ENCODE results near the gene AHDC1. TPM values are rescaled to one million over a fixed set of nuclear protein-coding genes. Genes with fewer than 3 reads are reported as not detected.
"Not testable (repeated sequence)": the region's sequence is repeated elsewhere in the genome, so short reads cannot be mapped to it uniquely, and the experiment has no call there.

Gene AHDC1
- total RNA-seq, 4 donors from 2014 or later = 26.4 to 39.9 (median 34.6) TPM

GRCh38 chr1:27621051-27621920 lies 17.3 kb upstream of the AHDC1 start:
- Histone ChIP-seq H3K4me3 (no peak overlapping the region), H3K9me3 (no peaks in the 10 kb centered on the region), H3K4me1 (peaks cover 0 to 7% (median 2%) of the 10 kb centered on the region in 4 donors), H3K27me3 (no peaks in the 10 kb centered on the region), H3K36me3 (no peaks in the 10 kb centered on the region), H3K27ac (no peak overlapping the region)
- no peak for TF ChIP-seq POLR2A (IDR thresholded peaks at IDR 0.05)
- TF ChIP-seq EP300 (IDR thresholded peaks at IDR 0.05) = no peak
- TF ChIP-seq CTCF (IDR thresholded peaks at IDR 0.05) = no peak
- 31 to 41% methylated on average over 6 to 7 of the region's 7 CpGs for WGBS, 2 donors
- DNase-seq (ENCODE audit: low spot score in 2 of 2) = no peak

DNA sequence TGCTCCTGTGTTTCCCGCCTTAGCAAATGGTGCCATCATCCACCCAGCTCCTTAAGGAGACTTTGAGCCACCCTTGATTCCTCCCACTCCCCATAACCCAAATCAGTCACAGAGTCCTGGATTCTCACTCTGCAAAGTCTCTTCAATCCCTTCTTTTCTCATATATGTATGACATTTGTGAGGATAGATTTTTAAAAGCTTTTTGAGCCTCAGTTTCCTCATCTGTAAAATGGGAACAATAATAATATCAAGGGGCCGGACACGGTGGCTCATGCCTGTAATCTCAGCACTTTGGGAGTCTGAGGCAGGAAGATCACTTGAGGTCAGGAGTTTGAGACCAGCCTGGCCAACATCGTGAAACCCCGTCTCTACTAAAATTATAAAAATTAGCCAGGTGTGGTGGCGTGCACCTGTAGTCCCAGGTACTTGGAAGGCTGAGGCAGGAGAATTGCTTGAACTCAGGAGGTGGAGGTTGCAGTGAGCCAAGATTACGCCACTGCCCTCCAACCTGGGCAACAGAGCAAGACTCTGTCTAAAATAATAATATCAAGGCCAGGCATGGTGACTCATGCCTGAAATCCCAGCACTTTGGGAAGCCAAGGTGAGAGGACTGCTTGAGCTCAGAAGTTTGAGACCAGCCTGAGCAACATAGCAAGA lies 16.0 kb upstream of the AHDC1 start:
- not testable (repeated sequence) for H3K36me3 ChIP-seq; H3K27ac ChIP-seq; DNase-seq (ENCODE audit: low spot score in 2 of 2); H3K9me3 ChIP-seq; H3K4me3 ChIP-seq; H3K27me3 ChIP-seq; H3K4me1 ChIP-seq
- WGBS, 2 donors = 94 to 96% methylated on average over 7 of the region's 7 CpGs

- whole genome bisulfite sequencing, 2 donors = 73 to 77% methylated on average over 14 of the region's 14 CpGs
- no peak for DNase-seq (ENCODE audit: low spot score in 2 of 2)
- TF ChIP-seq CTCF (IDR thresholded peaks at IDR 0.05) (no peak), POLR2A (IDR thresholded peaks at IDR 0.05) (no peak), EP300 (IDR thresholded peaks at IDR 0.05) (no peak)
Measured at GRCh38 chr1:27618341-27619082, 14.6 kb upstream of the AHDC1 start.

GRCh38 chr1:27617420-27617819 lies 13.5 kb upstream of the AHDC1 start:
- TF ChIP-seq EP300 (IDR thresholded peaks at IDR 0.05) (no peak), POLR2A (IDR thresholded peaks at IDR 0.05) (no peak), CTCF (IDR thresholded peaks at IDR 0.05) (no peak)
- Histone ChIP-seq H3K9me3 (no peaks in the 10 kb centered on the region), H3K27ac (no peak overlapping the region), H3K27me3 (no peaks in the 10 kb centered on the region), H3K4me3 (no peak overlapping the region), H3K36me3 (no peaks in the 10 kb centered on the region), H3K4me1 (peaks cover 0 to 10% (median 3%) of the 10 kb centered on the region in 4 donors)
- WGBS, 2 donors = 75 to 85% methylated on average over 2 of the region's 2 CpGs
- DNase-seq (ENCODE audit: low spot score in 2 of 2) = no peak

More at GRCh38 chr1:27618341-27619082, 14.6 kb upstream of the AHDC1 start:
- H3K27me3 ChIP-seq = no peaks in the 10 kb centered on the region
- H3K36me3 ChIP-seq = no peaks in the 10 kb centered on the region
- peaks cover 0 to 10% (median 3%) of the 10 kb centered on the region in 4 donors for H3K4me1 ChIP-seq
- H3K4me3 ChIP-seq = no peak overlapping the region
- no peak overlapping the region for H3K27ac ChIP-seq
- H3K9me3 ChIP-seq = no peaks in the 10 kb centered on the region

DNA sequence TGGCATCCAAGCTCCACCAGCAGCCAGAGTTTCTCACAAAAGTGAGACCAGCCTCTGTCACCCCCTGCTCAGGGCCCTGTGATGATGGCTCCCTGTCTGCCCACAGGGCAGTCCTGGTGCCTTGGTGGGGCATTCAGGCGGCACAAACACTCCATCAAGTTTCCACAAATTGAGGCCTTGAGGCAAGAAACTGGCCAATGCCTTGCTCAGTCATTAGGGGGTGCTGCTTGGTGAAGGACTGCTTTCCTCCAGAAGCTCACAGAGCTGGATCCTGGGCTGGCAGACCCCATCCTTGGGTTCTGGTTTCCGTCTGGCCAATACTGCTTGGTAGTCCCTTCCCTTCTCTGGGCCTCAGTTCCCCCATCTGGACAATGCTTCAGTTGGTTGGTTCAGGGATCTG lies 12.5 kb upstream of the AHDC1 start:
- H3K27ac ChIP-seq = no peak overlapping the region
- H3K27me3 ChIP-seq = no peaks in the 10 kb centered on the region
- no peaks in the 10 kb centered on the region for H3K9me3 ChIP-seq
- no peak overlapping the region for H3K4me3 ChIP-seq
- H3K36me3 ChIP-seq = no peaks in the 10 kb centered on the region
- no peak for DNase-seq (ENCODE audit: low spot score in 2 of 2)
- H3K4me1 ChIP-seq = peaks cover 0 to 10% (median 3%) of the 10 kb centered on the region in 4 donors
- 80 to 100% methylated on average over 1 to 2 of the region's 2 CpGs for WGBS, 2 donors
- TF ChIP-seq CTCF (IDR thresholded peaks at IDR 0.05) (no peak), POLR2A (IDR thresholded peaks at IDR 0.05) (no peak), EP300 (IDR thresholded peaks at IDR 0.05) (no peak)
